Endothelial cell of umbilical vein (primary cell): Measurements from ENCODE around the gene TEX48. TPM values are rescaled to one million over a fixed set of nuclear protein-coding genes. Genes with fewer than 3 reads are reported as not detected.

Source experiments
- BruUV-seq: library from RNA; stranded (reverse); fragments of 400-500 nt; replicated peaks from 2 replicates; lab custom pipeline; 2021; lab: Mats Ljungman, UMichigan
- CTCF ChIA-PET: fragments of 300-600, 350-600 bp; sonication (Branson Sonifier 250); formaldehyde crosslinking; loops from one replicate; lab custom pipeline; 2021; ENCODE audit warnings: antibody characterized with exemption, inconsistent platforms; lab: Charles Lee
- POLR2A ChIA-PET: fragments of 300-600, 350-600 bp; sonication (Branson Sonifier 250); formaldehyde crosslinking; loops from one replicate; lab custom pipeline; 2021; ENCODE audit warnings: antibody characterized with exemption, inconsistent platforms; lab: Charles Lee
- DNase-seq: peaks from one replicate; pipeline ENCODE4 v3.0.0-alpha.2; 2011; ENCODE audit warnings: low read depth, low spot score
- FAIRE-seq: peaks from 2 replicates; lab custom pipeline; 2011; peaks lifted over from hg19 to GRCh38; lab: Jason Lieb, UNC
- H2AFZ ChIP-seq: 2 replicates; pipeline ENCODE4 v1.6.0; 2012; ENCODE audit warnings: low read depth, low read length, control low read depth, inconsistent platforms
- H3K27ac ChIP-seq: 2 replicates; pipeline ENCODE4 v1.5.1; 2011; ENCODE audit warnings: low read depth, mild to moderate bottlenecking, control low read depth, low read length, moderate library complexity; ENCODE audit not compliant: insufficient read depth
- H3K27me3 ChIP-seq, 2 experiments: 2 replicates each; pipeline versions ENCODE4 v1.6.0 to v1.6.1; 2011; ENCODE audit warnings: low read length in 2 of 2, mixed read lengths in 1 of 2; ENCODE audit not compliant: control insufficient read depth in 2 of 2, insufficient read depth in 2 of 2
- H3K36me3 ChIP-seq, 2 experiments: 2 replicates in 1 of 2; 3 replicates in 1 of 2; pipeline ENCODE4 v1.5.1; 2011; ENCODE audit warnings: low read length in 2 of 2, mild to moderate bottlenecking in 1 of 2, moderate library complexity in 1 of 2; ENCODE audit not compliant: control insufficient read depth in 2 of 2, insufficient read depth in 2 of 2; ENCODE audit errors: extremely low read depth in 1 of 2
- H3K4me1 ChIP-seq: 3 replicates; pipeline ENCODE4 v1.5.1; 2011; ENCODE audit warnings: mild to moderate bottlenecking, low read length; ENCODE audit not compliant: control insufficient read depth, insufficient read depth; ENCODE audit errors: extremely low read depth
- H3K4me2 ChIP-seq: 2 replicates; pipeline ENCODE4 v1.6.1; 2011; ENCODE audit warnings: low read length, control low read depth, mixed read lengths; ENCODE audit not compliant: insufficient read depth
- H3K4me3 ChIP-seq, 3 experiments: fragments of 200-600 bp in 1 of 3; sonication (generic), shearing (Covaris generic) in 1 of 3; replicated peaks in 1 of 3; 2 replicates each; pipeline ENCODE4 v1.5.1; 2011 to 2016; ENCODE audit warnings: control low read depth in 3 of 3, low read length in 3 of 3, mild to moderate bottlenecking in 2 of 3, inconsistent platforms in 1 of 3, low read depth in 1 of 3, moderate library complexity in 1 of 3; ENCODE audit not compliant: insufficient read depth in 1 of 3
- H3K79me2 ChIP-seq: 2 replicates; pipeline ENCODE4 v1.6.0; 2012; ENCODE audit warnings: low read length, inconsistent platforms; ENCODE audit not compliant: control insufficient read depth, insufficient read depth
- H3K9ac ChIP-seq: replicated peaks from 2 replicates; pipeline ENCODE3; 2011; ENCODE audit warnings: low read length, control low read depth; ENCODE audit not compliant: insufficient read depth; ENCODE audit errors: extremely low read depth
- H3K9me1 ChIP-seq: replicated peaks from 3 replicates; pipeline ENCODE4 v1.6.0; 2011; ENCODE audit warnings: mild to moderate bottlenecking, low read length; ENCODE audit not compliant: control insufficient read depth, insufficient read depth; ENCODE audit errors: extremely low read depth
- H3K9me3 ChIP-seq: replicated peaks from 2 replicates; pipeline ENCODE4 v1.5.1; 2012; ENCODE audit warnings: low read length, inconsistent platforms; ENCODE audit not compliant: control insufficient read depth, insufficient read depth
- H4K20me1 ChIP-seq: replicated peaks from 2 replicates; pipeline ENCODE3; 2011; ENCODE audit warnings: mild to moderate bottlenecking, low read length; ENCODE audit not compliant: control insufficient read depth, insufficient read depth; ENCODE audit errors: extremely low read depth
- CTCF ChIP-seq, 2 donors: IDR thresholded peaks; 1 replicate in 1 of 2; 2 replicates in 1 of 2; pipeline ENCODE4 v1.5.1; 2011; ENCODE audit warnings: low read length in 2 of 2, mild to moderate bottlenecking in 2 of 2, moderate library complexity in 2 of 2, control low read depth in 1 of 2, inconsistent platforms in 1 of 2, low read depth in 1 of 2; ENCODE audit not compliant: insufficient read depth in 1 of 2; ENCODE audit errors: extremely low read depth in 1 of 2
- EZH2 ChIP-seq: IDR thresholded peaks from 2 replicates; pipeline ENCODE4 v1.6.1; 2012; ENCODE audit warnings: borderline replicate concordance, low read depth, mild to moderate bottlenecking, moderate library complexity, low read length, inconsistent platforms; ENCODE audit not compliant: severe bottlenecking
- FOS ChIP-seq: IDR thresholded peaks from 2 replicates; pipeline ENCODE4 v1.6.1; 2011; ENCODE audit warnings: mild to moderate bottlenecking, low read length, moderate library complexity, borderline replicate concordance; ENCODE audit not compliant: insufficient read depth
- GATA2 ChIP-seq: IDR thresholded peaks from 2 replicates; pipeline ENCODE4 v1.7.0; 2011; ENCODE audit warnings: low read depth, mild to moderate bottlenecking, moderate library complexity, mixed read lengths, low read length; ENCODE audit not compliant: insufficient read length, insufficient read depth
- JUN ChIP-seq: IDR thresholded peaks from 2 replicates; pipeline ENCODE4 v1.6.1; 2011; ENCODE audit warnings: borderline replicate concordance, low read depth; ENCODE audit not compliant: insufficient read length, insufficient read depth
- MYC ChIP-seq: IDR thresholded peaks from one replicate; pipeline ENCODE4 v1.6.1; 2011; ENCODE audit warnings: mild to moderate bottlenecking, low read depth, low read length
- POLR2A ChIP-seq: IDR thresholded peaks from 2 replicates; pipeline ENCODE4 v1.6.1; 2012; ENCODE audit warnings: low read depth, mild to moderate bottlenecking, control low read depth, low read length
- POLR2AphosphoS5 ChIP-seq: IDR thresholded peaks from 2 replicates; pipeline ENCODE4 v1.6.1; 2012; ENCODE audit warnings: low read depth, mild to moderate bottlenecking, control low read depth, low read length, moderate library complexity; ENCODE audit not compliant: insufficient read depth
- dilution Hi-C: fragments of 300-500 bp; cut with MboI; formaldehyde crosslinking; loops from one replicate; pipeline ENCODE4 v1.15.0; 2019; ENCODE audit warnings: low sequenced_read_pairs; ENCODE audit not compliant: extremely low pct_ligation_motif_present
- intact Hi-C: fragments of 100-400 bp; cut with micrococcal nuclease; formaldehyde crosslinking; loops from one replicate; pipeline ENCODE4 v1.10.0; 2022
- polyA plus RNA-seq, 4 experiments: library from polyadenylated mRNA; depleted of rRNA in 3 of 4; stranded (reverse) in 3 of 4; unstranded in 1 of 4; fragments of >200 nt; gene quantifications; 2 replicates each; pipeline versions ENCODE4 v1.2.1 to v1.2.3, GENCODE V29; 2011 to 2012; ENCODE audit warnings: missing spikeins in 1 of 4
- total RNA-seq: library from RNA; stranded (reverse); gene quantifications from 2 replicates; pipeline ENCODE4 v1.2.3, GENCODE V29; 2021
- TF ChIP-seq, protein P1 (sequence below): IDR thresholded peaks from 2 replicates; pipeline ENCODE4 v1.6.1; 2011; ENCODE audit not compliant: insufficient read depth, insufficient read length

Gene TEX48
- total and polyA plus RNA-seq, 2 donors (not counting 3 experiments of a cell fraction or from before 2014, with no cell fraction given): not detected

DNA sequence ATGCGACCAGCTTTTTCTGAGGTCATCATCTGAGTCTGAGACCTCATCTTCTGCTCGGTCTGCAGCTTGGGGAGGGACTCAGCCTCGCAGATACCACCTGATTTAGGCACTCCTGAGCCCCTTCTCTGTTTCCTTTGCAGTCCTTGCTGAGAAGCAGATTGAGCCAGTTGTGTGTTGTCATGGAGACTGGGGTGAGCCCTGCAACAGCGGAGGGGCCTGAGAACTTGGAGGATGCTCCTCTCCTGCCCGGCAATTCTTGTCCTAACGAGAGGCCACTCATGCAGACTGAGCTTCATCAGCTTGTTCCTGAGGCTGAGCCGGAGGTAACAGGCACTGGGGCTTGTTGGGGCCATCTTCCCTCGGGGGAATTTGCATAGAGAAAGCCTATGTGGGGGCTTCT lies 43.6 kb downstream of the TEX48 start:
- H3K79me2 ChIP-seq: no peaks in the 10 kb centered on the region
- BruUV-seq: no TSS peak
- H3K27me3 ChIP-seq: no peaks in the 10 kb centered on the region
- FAIRE-seq (no peak), DNase-seq (no peak)
- no peak overlapping the region for H3K27ac ChIP-seq
- H4K20me1 ChIP-seq: no peaks in the 10 kb centered on the region
- H3K4me1 ChIP-seq: no peaks in the 10 kb centered on the region
- no peak overlapping the region for H3K4me2 ChIP-seq
- no peak overlapping the region for H3K4me3 ChIP-seq
- ChIA-PET POLR2A (no interaction called here), CTCF (interaction anchor here (1.7 kb wide), 1 partner anchor 15 kb away, joined by 6 read pairs; no protein-coding TSS in a partner anchor)
- H3K9ac ChIP-seq: no peak overlapping the region
- peaks cover 0 to 12% of the 10 kb centered on the region in 2 experiments for H3K36me3 ChIP-seq
- H3K9me1 ChIP-seq: no peaks in the 10 kb centered on the region
- no peaks in the 10 kb centered on the region for H3K9me3 ChIP-seq
- no peak for TF ChIP-seq EZH2
- TF ChIP-seq POLR2A: no peak
- no peak for TF ChIP-seq GATA2
- no peak for TF ChIP-seq FOS
- no peak for TF ChIP-seq POLR2AphosphoS5
- no peak for TF ChIP-seq MYC
- no peak for TF ChIP-seq CTCF (IDR thresholded peaks at IDR 0.05; ENCODE audit: extremely low read depth in 1 of 2, insufficient read depth in 1 of 2, low read depth in 1 of 2, low read length in 2 of 2)
- TF ChIP-seq, protein P1, sequence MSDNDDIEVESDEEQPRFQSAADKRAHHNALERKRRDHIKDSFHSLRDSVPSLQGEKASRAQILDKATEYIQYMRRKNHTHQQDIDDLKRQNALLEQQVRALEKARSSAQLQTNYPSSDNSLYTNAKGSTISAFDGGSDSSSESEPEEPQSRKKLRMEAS: no peak
- TF ChIP-seq JUN: no peak
- H2AFZ ChIP-seq: no peak overlapping the region
- dilution Hi-C loops: no loop called here
- intact Hi-C loops: no loop called here
